ENCODE results near the gene SRD5A1.
"Not testable (repeated sequence)": the region's sequence is repeated elsewhere in the genome, so short reads cannot be mapped to it uniquely, and the experiment has no call there.

SRD5A1 gene

DNA sequence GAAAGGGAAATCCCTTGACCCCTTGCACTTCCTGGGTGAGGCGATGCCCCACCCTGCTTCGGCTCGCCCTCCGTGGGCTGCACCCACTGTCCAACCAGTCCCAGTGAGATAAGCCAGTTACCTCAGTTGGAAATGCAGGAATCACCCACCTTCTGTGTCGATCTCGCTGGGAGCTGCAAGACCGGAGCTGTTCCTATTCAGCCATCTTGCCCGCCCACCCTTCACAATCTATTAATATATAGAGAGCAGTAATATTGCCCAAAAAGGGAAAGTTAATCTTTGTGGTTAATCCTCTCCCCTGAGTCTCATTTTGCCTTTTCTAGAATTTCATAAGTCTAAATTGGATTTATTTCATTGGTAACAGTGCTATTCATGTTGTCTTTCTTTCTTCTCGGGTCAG is 16.4 kb downstream of the SRD5A1 start:
- Histone ChIP-seq H3K4me1 (ENCODE audit: control insufficient read depth, insufficient read depth, low read length) (peaks cover 10% of the 10 kb centered on the region), H3K9me3 (ENCODE audit: control insufficient read depth, insufficient read depth, low read length) (no peaks in the 10 kb centered on the region), H3K4me3 (ENCODE audit: low read depth, low read length) (peak overlapping the region; percentile 35), H3K36me3 (ENCODE audit: control insufficient read depth, insufficient read depth, low read length) (peaks cover 7% of the 10 kb centered on the region), H3K9ac (ENCODE audit: low read depth, low read length) (no peak overlapping the region), H3K27me3 (ENCODE audit: control insufficient read depth, insufficient read depth, low read length) (no peaks in the 10 kb centered on the region)

- Histone ChIP-seq H3K36me3 (ENCODE audit: control insufficient read depth, insufficient read depth, low read length) (peaks cover 3% of the 10 kb centered on the region), H3K4me1 (ENCODE audit: control insufficient read depth, insufficient read depth, low read length) (peaks cover 10% of the 10 kb centered on the region), H3K9me3 (ENCODE audit: control insufficient read depth, insufficient read depth, low read length) (no peaks in the 10 kb centered on the region), H3K27me3 (ENCODE audit: control insufficient read depth, insufficient read depth, low read length) (no peaks in the 10 kb centered on the region), H3K9ac (ENCODE audit: low read depth, low read length) (no peak overlapping the region), H3K4me3 (ENCODE audit: low read depth, low read length) (no peak overlapping the region)
Observed at GRCh38 chr5:6652025-6652424, 18.8 kb downstream of the SRD5A1 start.

DNA sequence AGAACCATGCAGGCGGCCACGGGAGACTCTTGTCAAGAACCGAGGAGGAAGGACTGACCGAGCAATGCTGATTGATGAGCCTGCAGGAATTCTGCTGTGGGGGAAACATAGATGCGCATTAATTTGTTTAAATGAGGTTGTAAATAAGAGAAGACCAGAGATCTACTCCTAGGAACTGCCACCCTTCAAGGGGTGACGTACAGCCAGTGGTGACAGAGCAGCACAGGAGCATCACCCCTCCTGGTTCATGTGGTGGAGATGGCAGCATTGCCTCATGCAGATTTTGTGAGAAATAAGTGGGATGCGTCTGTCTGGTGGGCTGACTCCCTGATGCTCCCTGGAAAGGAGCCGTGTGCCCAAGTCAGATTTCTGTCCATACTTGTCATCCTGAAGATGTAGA is 22.2 kb downstream of the SRD5A1 start:
- Histone ChIP-seq H3K4me1 (ENCODE audit: control insufficient read depth, insufficient read depth, low read length) (peaks cover 2% of the 10 kb centered on the region), H3K27me3 (ENCODE audit: control insufficient read depth, insufficient read depth, low read length) (no peaks in the 10 kb centered on the region), H3K36me3 (ENCODE audit: control insufficient read depth, insufficient read depth, low read length) (peaks cover 7% of the 10 kb centered on the region), H3K4me3 (ENCODE audit: low read depth, low read length) (no peak overlapping the region), H3K9ac (ENCODE audit: low read depth, low read length) (no peak overlapping the region), H3K9me3 (ENCODE audit: control insufficient read depth, insufficient read depth, low read length) (no peaks in the 10 kb centered on the region)

GRCh38 chr5:6656680-6657079 is 23.4 kb downstream of the SRD5A1 start:
- no peak overlapping the region for H3K9ac ChIP-seq (ENCODE audit: low read depth, low read length)
- peaks cover 12% of the 10 kb centered on the region for H3K36me3 ChIP-seq (ENCODE audit: control insufficient read depth, insufficient read depth, low read length)
- no peaks in the 10 kb centered on the region for H3K9me3 ChIP-seq (ENCODE audit: control insufficient read depth, insufficient read depth, low read length)
- H3K4me1 ChIP-seq (ENCODE audit: control insufficient read depth, insufficient read depth, low read length) = no peaks in the 10 kb centered on the region
- H3K4me3 ChIP-seq (ENCODE audit: low read depth, low read length) = no peak overlapping the region
- H3K27me3 ChIP-seq (ENCODE audit: control insufficient read depth, insufficient read depth, low read length) = no peaks in the 10 kb centered on the region

GRCh38 chr5:6659941-6660684 is 26.9 kb downstream of the SRD5A1 start:
- Histone ChIP-seq H3K27me3 (ENCODE audit: control insufficient read depth, insufficient read depth, low read length) (no peaks in the 10 kb centered on the region), H3K9me3 (ENCODE audit: control insufficient read depth, insufficient read depth, low read length) (no peaks in the 10 kb centered on the region), H3K9ac (ENCODE audit: low read depth, low read length) (no peak overlapping the region), H3K4me1 (ENCODE audit: control insufficient read depth, insufficient read depth, low read length) (no peaks in the 10 kb centered on the region), H3K4me3 (ENCODE audit: low read depth, low read length) (no peak overlapping the region), H3K36me3 (ENCODE audit: control insufficient read depth, insufficient read depth, low read length) (peaks cover 9% of the 10 kb centered on the region)

GRCh38 chr5:6660688-6661087 is 27.4 kb downstream of the SRD5A1 start:
- no peaks in the 10 kb centered on the region for H3K27me3 ChIP-seq (ENCODE audit: control insufficient read depth, insufficient read depth, low read length)
- H3K4me3 ChIP-seq (ENCODE audit: low read depth, low read length) = no peak overlapping the region
- H3K9me3 ChIP-seq (ENCODE audit: control insufficient read depth, insufficient read depth, low read length) = no peaks in the 10 kb centered on the region
- no peak overlapping the region for H3K9ac ChIP-seq (ENCODE audit: low read depth, low read length)
- H3K4me1 ChIP-seq (ENCODE audit: control insufficient read depth, insufficient read depth, low read length) = no peaks in the 10 kb centered on the region
- H3K36me3 ChIP-seq (ENCODE audit: control insufficient read depth, insufficient read depth, low read length) = peaks cover 9% of the 10 kb centered on the region

- Histone ChIP-seq H3K9ac (ENCODE audit: low read depth, low read length) (no peak overlapping the region), H3K27me3 (ENCODE audit: control insufficient read depth, insufficient read depth, low read length) (no peaks in the 10 kb centered on the region), H3K9me3 (ENCODE audit: control insufficient read depth, insufficient read depth, low read length) (no peaks in the 10 kb centered on the region), H3K4me1 (ENCODE audit: control insufficient read depth, insufficient read depth, low read length) (no peaks in the 10 kb centered on the region), H3K36me3 (ENCODE audit: control insufficient read depth, insufficient read depth, low read length) (no peaks in the 10 kb centered on the region), H3K4me3 (ENCODE audit: low read depth, low read length) (no peak overlapping the region)
Observed at GRCh38 chr5:6666762-6667161, 33.5 kb downstream of the SRD5A1 start.

DNA sequence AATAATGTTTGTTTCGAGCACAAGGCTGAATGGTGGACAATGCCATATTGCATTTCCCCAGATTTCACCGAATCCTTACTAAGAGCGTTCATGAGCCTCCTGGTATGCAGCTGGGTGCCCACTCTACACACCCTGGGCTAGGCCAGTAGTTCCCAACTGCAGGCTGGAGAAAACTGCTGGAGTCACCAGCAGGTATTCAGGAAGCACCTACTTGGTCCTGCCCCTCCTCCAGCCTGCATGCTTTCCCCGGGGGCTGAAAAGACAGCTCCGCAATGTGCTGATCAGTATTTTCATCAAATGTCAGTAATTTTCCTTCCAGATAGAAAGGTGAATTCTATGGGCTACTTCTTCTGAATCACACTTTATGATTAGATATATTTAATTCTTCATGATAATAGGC is 34.4 kb downstream of the SRD5A1 start:
- H3K36me3 ChIP-seq (ENCODE audit: control insufficient read depth, insufficient read depth, low read length) = no peaks in the 10 kb centered on the region
- H3K4me1 ChIP-seq (ENCODE audit: control insufficient read depth, insufficient read depth, low read length) = no peaks in the 10 kb centered on the region
- no peaks in the 10 kb centered on the region for H3K27me3 ChIP-seq (ENCODE audit: control insufficient read depth, insufficient read depth, low read length)
- no peak overlapping the region for H3K9ac ChIP-seq (ENCODE audit: low read depth, low read length)
- no peaks in the 10 kb centered on the region for H3K9me3 ChIP-seq (ENCODE audit: control insufficient read depth, insufficient read depth, low read length)
- H3K4me3 ChIP-seq (ENCODE audit: low read depth, low read length) = no peak overlapping the region

DNA sequence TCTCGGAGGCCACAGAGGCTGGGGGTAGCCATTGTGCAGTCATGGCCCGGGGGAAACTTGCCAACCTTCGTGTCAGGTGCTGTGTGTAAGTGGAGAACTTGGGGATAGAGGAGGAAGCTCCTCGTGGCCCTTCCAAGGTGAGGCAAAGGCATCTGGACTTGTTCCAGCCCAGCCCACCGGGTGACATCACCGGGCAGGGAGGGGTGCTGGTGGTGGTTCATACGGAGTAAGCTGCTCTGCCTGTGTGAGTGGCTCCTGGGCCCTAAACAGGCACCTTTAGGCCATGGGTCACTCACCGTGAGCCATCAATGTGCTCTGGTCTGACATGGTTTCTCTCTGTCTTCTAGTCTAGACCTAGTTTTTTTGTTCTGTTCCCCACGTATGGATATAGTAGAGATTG is 35.5 kb downstream of the SRD5A1 start:
- H3K4me1 ChIP-seq (ENCODE audit: control insufficient read depth, insufficient read depth, low read length); H3K36me3 ChIP-seq (ENCODE audit: control insufficient read depth, insufficient read depth, low read length); H3K27me3 ChIP-seq (ENCODE audit: control insufficient read depth, insufficient read depth, low read length); H3K4me3 ChIP-seq (ENCODE audit: low read depth, low read length); H3K9me3 ChIP-seq (ENCODE audit: control insufficient read depth, insufficient read depth, low read length); H3K9ac ChIP-seq (ENCODE audit: low read depth, low read length): not testable (repeated sequence)

- no peak overlapping the region for H3K4me3 ChIP-seq (ENCODE audit: low read depth, low read length)
- H3K27me3 ChIP-seq (ENCODE audit: control insufficient read depth, insufficient read depth, low read length) = no peaks in the 10 kb centered on the region
- no peaks in the 10 kb centered on the region for H3K9me3 ChIP-seq (ENCODE audit: control insufficient read depth, insufficient read depth, low read length)
- no peak overlapping the region for H3K9ac ChIP-seq (ENCODE audit: low read depth, low read length)
- H3K36me3 ChIP-seq (ENCODE audit: control insufficient read depth, insufficient read depth, low read length) = no peaks in the 10 kb centered on the region
- H3K4me1 ChIP-seq (ENCODE audit: control insufficient read depth, insufficient read depth, low read length) = no peaks in the 10 kb centered on the region
Observed at GRCh38 chr5:6673031-6673430, 39.8 kb downstream of the SRD5A1 start.

- Histone ChIP-seq H3K36me3 (ENCODE audit: control insufficient read depth, insufficient read depth, low read length) (no peaks in the 10 kb centered on the region), H3K4me3 (ENCODE audit: low read depth, low read length) (no peak overlapping the region), H3K9ac (ENCODE audit: low read depth, low read length) (no peak overlapping the region), H3K27me3 (ENCODE audit: control insufficient read depth, insufficient read depth, low read length) (no peaks in the 10 kb centered on the region), H3K4me1 (ENCODE audit: control insufficient read depth, insufficient read depth, low read length) (no peaks in the 10 kb centered on the region), H3K9me3 (ENCODE audit: control insufficient read depth, insufficient read depth, low read length) (no peaks in the 10 kb centered on the region)
Observed at GRCh38 chr5:6673963-6674362, 40.7 kb downstream of the SRD5A1 start.

DNA sequence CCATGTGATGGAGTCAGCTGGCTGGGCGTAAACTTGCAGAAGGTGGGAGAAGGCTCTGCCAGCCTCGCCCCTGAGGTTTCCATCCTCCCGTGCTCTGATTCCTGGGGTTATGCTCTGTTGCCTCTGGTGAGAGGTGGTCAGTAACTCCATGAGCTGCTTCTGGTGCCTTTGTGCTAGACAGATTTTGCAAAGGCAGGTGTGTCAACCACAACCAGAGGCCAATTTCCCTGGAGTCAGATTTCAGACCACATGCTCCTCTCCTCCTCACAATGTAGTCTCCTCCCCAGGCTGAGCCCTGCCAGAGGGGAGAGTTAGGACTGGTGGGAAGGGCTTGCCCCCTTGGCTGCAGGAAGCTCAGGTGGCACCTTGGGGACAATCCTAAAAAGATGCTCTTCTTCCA is 41.2 kb downstream of the SRD5A1 start:
- H3K4me1 ChIP-seq (ENCODE audit: control insufficient read depth, insufficient read depth, low read length) = no peaks in the 10 kb centered on the region
- no peak overlapping the region for H3K4me3 ChIP-seq (ENCODE audit: low read depth, low read length)
- H3K9me3 ChIP-seq (ENCODE audit: control insufficient read depth, insufficient read depth, low read length) = no peaks in the 10 kb centered on the region
- no peaks in the 10 kb centered on the region for H3K36me3 ChIP-seq (ENCODE audit: control insufficient read depth, insufficient read depth, low read length)
- H3K27me3 ChIP-seq (ENCODE audit: control insufficient read depth, insufficient read depth, low read length) = no peaks in the 10 kb centered on the region
- no peak overlapping the region for H3K9ac ChIP-seq (ENCODE audit: low read depth, low read length)

Data from iPS-15b (cell line).